Activated naive CD4-positive, alpha-beta T cell treated with anti-CD3 and anti-CD28 coated beads, Interleukin-2, amount 50 U/mL, for 24 hours (primary cell): ENCODE measurements around the gene DGKQ.
"Not testable (repeated sequence)": the region's sequence is repeated elsewhere in the genome, so short reads cannot be mapped to it uniquely, and the experiment has no call there.

ENCODE experiments used
- H3K27ac Mint-ChIP-seq: one replicate; pipeline ENCODE4 v1.8.0; 2021; ENCODE audit warnings: mild to moderate bottlenecking, mixed read lengths
- H3K27me3 Mint-ChIP-seq: one replicate; pipeline ENCODE4 v1.8.0; 2021; ENCODE audit warnings: mixed read lengths
- H3K36me3 Mint-ChIP-seq: one replicate; pipeline ENCODE4 v1.8.0; 2021; ENCODE audit warnings: mixed read lengths
- H3K4me1 Mint-ChIP-seq: one replicate; pipeline ENCODE4 v1.8.0; 2021; ENCODE audit warnings: mixed read lengths
- H3K4me3 Mint-ChIP-seq: one replicate; pipeline ENCODE4 v1.8.0; 2021; ENCODE audit warnings: mild to moderate bottlenecking, mixed read lengths
- H3K9me3 Mint-ChIP-seq: one replicate; pipeline ENCODE4 v1.8.0; 2021; ENCODE audit warnings: mixed read lengths

Gene DGKQ

DNA sequence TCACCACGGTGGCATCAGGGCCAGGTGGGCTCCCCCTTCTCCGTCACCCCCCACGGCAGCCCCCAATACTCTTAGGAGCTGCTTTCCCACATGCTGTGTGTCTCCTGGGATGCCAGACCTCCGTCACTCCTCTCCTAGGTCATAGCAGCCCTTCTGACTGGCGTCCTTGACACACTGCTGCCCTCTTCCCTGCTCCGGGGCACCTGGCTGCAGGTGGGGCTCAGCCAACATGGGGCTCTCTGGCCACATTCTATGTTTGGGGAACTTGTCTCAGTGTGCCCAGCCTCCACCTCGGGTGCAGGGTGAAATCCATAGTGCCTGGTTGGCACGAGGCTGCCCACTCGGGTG, 27.3 kb downstream of the DGKQ start:
- H3K36me3 Mint-ChIP-seq = peaks cover 1% of the 10 kb centered on the region
- peaks cover 13% of the 10 kb centered on the region for H3K4me1 Mint-ChIP-seq
- no peak overlapping the region for H3K4me3 Mint-ChIP-seq
- no peak overlapping the region for H3K27ac Mint-ChIP-seq
- H3K9me3 Mint-ChIP-seq = no peaks in the 10 kb centered on the region
- no peaks in the 10 kb centered on the region for H3K27me3 Mint-ChIP-seq

DNA sequence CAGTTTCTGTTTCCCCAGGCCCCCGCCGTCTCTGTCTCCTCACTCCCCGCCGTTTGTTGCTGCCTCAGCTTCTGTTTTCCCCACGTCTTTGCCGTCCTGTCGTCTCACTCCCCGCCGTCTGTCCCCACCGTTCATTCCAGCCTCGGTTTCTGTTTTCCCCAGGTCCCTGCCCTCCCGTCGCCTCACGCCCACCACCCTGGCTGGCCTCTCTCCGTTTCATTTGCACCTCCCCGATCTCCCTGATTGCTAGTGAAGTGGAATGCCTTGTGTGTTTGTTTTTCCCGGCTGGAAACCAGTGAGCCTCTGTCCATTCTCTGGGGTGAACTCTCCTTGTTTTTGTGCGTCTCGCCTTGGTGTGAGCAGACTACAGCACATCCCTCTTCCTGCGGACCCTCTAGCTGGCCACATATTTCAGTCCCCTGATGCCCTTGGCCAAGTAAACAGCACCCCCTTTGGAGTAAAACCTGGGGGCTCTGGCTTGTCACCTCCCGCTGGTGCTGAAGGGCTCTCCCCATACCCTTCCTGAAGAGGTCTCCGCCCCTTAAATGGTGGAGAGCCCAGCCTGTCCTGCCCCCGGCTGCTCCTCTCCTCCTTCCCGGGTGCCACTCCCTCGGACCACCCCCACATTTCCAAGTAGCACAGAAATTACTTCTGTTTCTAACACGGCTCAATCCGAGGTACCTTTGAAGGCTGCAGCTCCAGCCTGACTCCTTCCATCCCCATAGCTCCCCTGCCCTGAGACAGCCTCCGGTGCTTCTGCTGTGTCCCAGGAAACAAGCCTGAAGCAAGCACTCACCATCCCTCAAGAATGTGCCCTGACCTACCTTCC, 27.9 kb downstream of the DGKQ start:
- Mint-ChIP-seq H3K4me3 (no peak overlapping the region), H3K27me3 (no peaks in the 10 kb centered on the region), H3K36me3 (peaks cover 1% of the 10 kb centered on the region), H3K9me3 (no peaks in the 10 kb centered on the region), H3K4me1 (peaks cover 13% of the 10 kb centered on the region), H3K27ac (no peak overlapping the region)

DNA sequence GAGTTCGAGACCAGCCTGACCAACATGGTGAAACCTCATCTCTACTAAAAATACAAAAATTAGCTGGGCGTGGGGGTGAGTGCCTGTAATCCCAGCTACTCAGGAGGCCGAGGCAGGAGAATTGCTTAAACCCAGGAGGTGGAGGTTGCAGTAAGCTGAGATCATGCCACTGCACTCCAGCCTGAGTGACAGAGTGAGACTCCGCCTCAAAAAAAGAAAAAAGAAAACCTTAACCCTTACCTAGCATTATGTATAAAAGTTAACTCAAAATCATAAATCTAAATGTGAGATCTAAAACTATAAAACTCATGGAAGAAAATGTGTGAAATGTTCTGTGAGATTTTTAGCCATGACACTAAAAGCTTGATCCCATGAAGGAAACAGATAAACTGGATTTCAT, 33.9 kb downstream of the DGKQ start:
- peaks cover 16% of the 10 kb centered on the region for H3K4me1 Mint-ChIP-seq
- not testable (repeated sequence) for H3K27ac Mint-ChIP-seq, H3K9me3 Mint-ChIP-seq, H3K4me3 Mint-ChIP-seq, H3K36me3 Mint-ChIP-seq, H3K27me3 Mint-ChIP-seq

DNA sequence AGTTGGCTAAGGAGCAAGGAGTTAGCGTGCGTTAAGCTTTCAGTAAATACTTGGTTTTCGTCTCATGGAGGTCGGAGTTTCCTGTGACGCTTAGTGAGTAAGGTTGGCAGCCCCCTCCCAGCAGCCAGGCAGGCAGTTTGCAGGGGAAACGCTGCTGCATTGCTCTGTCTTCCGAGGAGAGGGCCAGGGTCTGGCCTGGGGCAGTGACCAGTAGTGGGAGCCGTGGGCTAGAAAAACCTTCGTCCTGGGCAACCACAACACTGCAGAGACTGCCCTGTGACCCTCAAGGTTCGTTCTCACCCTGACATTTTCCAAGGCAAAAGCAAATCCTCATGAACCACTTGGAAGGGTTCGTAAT, 40.7 kb downstream of the DGKQ start:
- Mint-ChIP-seq H3K27me3 (no peaks in the 10 kb centered on the region), H3K4me3 (peak overlapping the region; percentile 92), H3K4me1 (peaks cover 46% of the 10 kb centered on the region), H3K36me3 (no peaks in the 10 kb centered on the region), H3K27ac (peak overlapping the region; percentile 93), H3K9me3 (no peaks in the 10 kb centered on the region)

GRCh38 chr4:931960-932712, 41.2 kb downstream of the DGKQ start, which contains the start of the genes GAK and TMEM175:
Gene GAK, minus strand, starts transcription at chr4:932316. Its CDS starts 129 bp downstream, at chr4:932187.
Gene TMEM175, plus strand, starts transcription at chr4:932460. Its CDS starts 15,280 bp downstream, at chr4:947740.
- Mint-ChIP-seq H3K4me3 (peak within 1 kb of the TSS; percentile 92), H3K36me3 (no peaks in the 10 kb centered on the region), H3K27me3 (no peaks in the 10 kb centered on the region), H3K27ac (peak within 1 kb of the TSS; percentile 93), H3K4me1 (peaks cover 46% of the 10 kb centered on the region), H3K9me3 (no peaks in the 10 kb centered on the region)

- Mint-ChIP-seq H3K36me3 (no peaks in the 10 kb centered on the region), H3K27me3 (no peaks in the 10 kb centered on the region), H3K4me1 (peaks cover 46% of the 10 kb centered on the region), H3K27ac (peak overlapping the region; percentile 93), H3K9me3 (no peaks in the 10 kb centered on the region), H3K4me3 (peak overlapping the region; percentile 92)
Measured at GRCh38 chr4:931194-931959, 42.0 kb downstream of the DGKQ start.

DNA sequence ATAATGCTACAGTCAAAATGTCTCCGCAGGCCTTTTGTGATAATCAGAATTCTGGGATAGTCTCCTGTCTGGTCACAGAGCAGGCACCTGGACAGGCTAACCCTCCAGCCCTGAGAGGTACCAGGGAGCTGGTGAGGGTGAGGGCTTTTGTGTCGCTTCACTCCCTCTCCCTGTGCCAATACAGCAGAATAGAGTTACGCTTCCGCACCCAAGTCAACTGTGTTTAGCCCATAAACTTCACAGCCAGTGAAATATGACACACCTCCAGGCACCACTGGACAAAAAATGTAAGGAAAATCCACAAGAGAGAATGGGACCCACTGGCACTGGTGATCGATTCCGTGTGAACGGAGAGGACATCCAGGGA, 42.6 kb downstream of the DGKQ start:
- Mint-ChIP-seq H3K27ac (peak overlapping the region; percentile 93), H3K27me3 (no peaks in the 10 kb centered on the region), H3K4me1 (peaks cover 49% of the 10 kb centered on the region), H3K36me3 (peaks cover 3% of the 10 kb centered on the region), H3K4me3 (peak overlapping the region; percentile 92), H3K9me3 (no peaks in the 10 kb centered on the region)

GRCh38 chr4:930028-930551, 43.3 kb downstream of the DGKQ start:
- Mint-ChIP-seq H3K9me3 (no peaks in the 10 kb centered on the region), H3K4me1 (peaks cover 56% of the 10 kb centered on the region)

GRCh38 chr4:929096-929765, 44.1 kb downstream of the DGKQ start:
- peaks cover 3% of the 10 kb centered on the region for H3K36me3 Mint-ChIP-seq

More at GRCh38 chr4:930028-930551, 43.3 kb downstream of the DGKQ start:
- peak overlapping the region; percentile 92 for H3K4me3 Mint-ChIP-seq
- no peaks in the 10 kb centered on the region for H3K27me3 Mint-ChIP-seq
- H3K36me3 Mint-ChIP-seq = peaks cover 3% of the 10 kb centered on the region
- H3K27ac Mint-ChIP-seq = peak overlapping the region; percentile 25

GRCh38 chr4:927566-927965, 45.8 kb downstream of the DGKQ start:
- not testable (repeated sequence) for H3K36me3 Mint-ChIP-seq, H3K27me3 Mint-ChIP-seq, H3K4me3 Mint-ChIP-seq, H3K27ac Mint-ChIP-seq, H3K9me3 Mint-ChIP-seq
- H3K4me1 Mint-ChIP-seq = peaks cover 64% of the 10 kb centered on the region

More at GRCh38 chr4:929096-929765, 44.1 kb downstream of the DGKQ start:
- H3K4me1 Mint-ChIP-seq = peaks cover 59% of the 10 kb centered on the region
- H3K9me3 Mint-ChIP-seq = no peaks in the 10 kb centered on the region
- no peaks in the 10 kb centered on the region for H3K27me3 Mint-ChIP-seq
- H3K4me3 Mint-ChIP-seq = peak overlapping the region; percentile 33
- H3K27ac Mint-ChIP-seq = no peak overlapping the region

DNA sequence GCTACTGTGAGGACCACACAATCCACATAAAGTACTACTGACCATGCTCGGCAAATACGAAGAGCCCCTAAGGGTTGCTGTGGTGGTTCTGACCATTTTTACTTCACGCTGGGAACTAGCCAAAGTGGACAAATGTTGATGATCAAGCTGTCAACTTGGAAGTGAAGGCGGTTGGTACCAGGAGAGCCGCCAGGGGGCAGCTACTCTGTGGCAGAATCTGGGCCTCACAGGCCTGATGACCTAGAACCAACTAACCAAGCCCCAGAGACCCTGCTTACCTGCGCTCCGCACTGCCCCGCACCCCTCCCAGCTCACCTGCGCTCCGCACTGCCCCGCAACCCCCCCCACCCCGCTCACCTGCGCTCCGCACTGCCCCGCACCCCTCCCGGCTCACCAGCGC, 46.8 kb downstream of the DGKQ start:
- Mint-ChIP-seq H3K4me3 (no peak overlapping the region), H3K27me3 (no peaks in the 10 kb centered on the region), H3K27ac (no peak overlapping the region), H3K4me1 (peaks cover 72% of the 10 kb centered on the region), H3K36me3 (peaks cover 3% of the 10 kb centered on the region), H3K9me3 (no peaks in the 10 kb centered on the region)

- Mint-ChIP-seq H3K4me1 (peaks cover 72% of the 10 kb centered on the region), H3K9me3 (no peaks in the 10 kb centered on the region), H3K4me3 (no peak overlapping the region), H3K27me3 (no peaks in the 10 kb centered on the region), H3K36me3 (peaks cover 3% of the 10 kb centered on the region), H3K27ac (peak overlapping the region; percentile 36)
Measured at GRCh38 chr4:925771-926500, 47.4 kb downstream of the DGKQ start.

GRCh38 chr4:925171-925570, 48.2 kb downstream of the DGKQ start:
- H3K27ac Mint-ChIP-seq = no peak overlapping the region
- H3K27me3 Mint-ChIP-seq = no peaks in the 10 kb centered on the region
- H3K36me3 Mint-ChIP-seq = peaks cover 4% of the 10 kb centered on the region
- peaks cover 68% of the 10 kb centered on the region for H3K4me1 Mint-ChIP-seq
- H3K9me3 Mint-ChIP-seq = no peaks in the 10 kb centered on the region
- H3K4me3 Mint-ChIP-seq = no peak overlapping the region
